Neutrophil (primary cell): ENCODE measurements around the gene FEV.

ENCODE experiments used
- H3K27ac ChIP-seq: fragments of 200-600 bp; sonication (generic); 2 replicates; pipeline ENCODE4 v1.5.1; 2016; ENCODE audit warnings: mild to moderate bottlenecking, moderate library complexity
- H3K27me3 ChIP-seq: fragments of 200-600 bp; sonication (generic); 2 replicates; pipeline ENCODE4 v1.6.0; 2016; ENCODE audit warnings: mild to moderate bottlenecking
- H3K36me3 ChIP-seq: fragments of 200-600 bp; sonication (generic); 2 replicates; pipeline ENCODE4 v1.5.1; 2017
- H3K4me1 ChIP-seq, 2 experiments: fragments of 200-600 bp in 1 of 2; sonication (generic) in 1 of 2; 1 replicate in 1 of 2; 2 replicates in 1 of 2; pipeline versions ENCODE4 v1.5.1 to v1.6.1; 2013 to 2016; ENCODE audit warnings: low read depth in 1 of 2, low read length in 1 of 2, mild to moderate bottlenecking in 1 of 2, moderate library complexity in 1 of 2; ENCODE audit not compliant: control insufficient read depth in 1 of 2, insufficient read depth in 1 of 2
- H3K4me3 ChIP-seq, 2 experiments: fragments of 200-600 bp in 1 of 2; sonication (generic) in 1 of 2; 1 replicate in 1 of 2; 2 replicates in 1 of 2; pipeline ENCODE4 v1.5.1; 2013 to 2016; ENCODE audit warnings: low read depth in 1 of 2, low read length in 1 of 2, mild to moderate bottlenecking in 1 of 2, moderate library complexity in 1 of 2
- H3K9me3 ChIP-seq: fragments of 200-600 bp; sonication (generic); 2 replicates; pipeline ENCODE4 v1.5.1; 2016
- CTCF ChIP-seq: fragments of 200-600 bp; sonication (generic); IDR thresholded peaks from 2 replicates; pipeline ENCODE4 v1.5.1; 2016; ENCODE audit warnings: antibody characterized with exemption

The FEV gene

GRCh38 chr2:218961229-218961628 lies 23.8 kb downstream of the FEV start:
- Histone ChIP-seq H3K27me3 (peaks cover 98% of the 10 kb centered on the region), H3K4me3 (no peak overlapping the region), H3K27ac (no peak overlapping the region), H3K36me3 (no peaks in the 10 kb centered on the region), H3K4me1 (peaks cover 0 to 4% of the 10 kb centered on the region in 2 experiments), H3K9me3 (no peaks in the 10 kb centered on the region)
- no peak for TF ChIP-seq CTCF

- H3K27ac ChIP-seq = no peak overlapping the region
- H3K27me3 ChIP-seq = peaks cover 100% of the 10 kb centered on the region
- H3K9me3 ChIP-seq = no peaks in the 10 kb centered on the region
- H3K4me1 ChIP-seq = peaks cover 0 to 4% of the 10 kb centered on the region in 2 experiments
- no peak overlapping the region for H3K4me3 ChIP-seq
- no peaks in the 10 kb centered on the region for H3K36me3 ChIP-seq
- no peak for TF ChIP-seq CTCF
Observed at GRCh38 chr2:218960309-218961165, 24.4 kb downstream of the FEV start.

GRCh38 chr2:218959761-218960308 lies 25.1 kb downstream of the FEV start:
- no peak for TF ChIP-seq CTCF
- Histone ChIP-seq H3K27ac (no peak overlapping the region), H3K27me3 (peaks cover 100% of the 10 kb centered on the region), H3K36me3 (no peaks in the 10 kb centered on the region), H3K9me3 (no peaks in the 10 kb centered on the region), H3K4me3 (no peak overlapping the region), H3K4me1 (peaks cover 0 to 4% of the 10 kb centered on the region in 2 experiments)

- no peaks in the 10 kb centered on the region for H3K36me3 ChIP-seq
- H3K27ac ChIP-seq = no peak within 1 kb of the TSS
- no peaks in the 10 kb centered on the region for H3K9me3 ChIP-seq
- H3K27me3 ChIP-seq = peaks cover 100% of the 10 kb centered on the region
- peaks cover 0 to 4% of the 10 kb centered on the region in 2 experiments for H3K4me1 ChIP-seq
- TF ChIP-seq CTCF = no peak
- no peak within 1 kb of the TSS for H3K4me3 ChIP-seq
Observed at GRCh38 chr2:218959141-218959731, 25.7 kb downstream of the FEV start, which contains the start of gene CDK5R2. CDK5R2 (plus strand) TSS chr2:218959666; CDS start chr2:218959821, 155 bp downstream.

GRCh38 chr2:218958276-218958675 lies 26.7 kb downstream of the FEV start:
- H3K4me3 ChIP-seq = no peak overlapping the region
- no peaks in the 10 kb centered on the region for H3K9me3 ChIP-seq
- no peak overlapping the region for H3K27ac ChIP-seq
- H3K36me3 ChIP-seq = no peaks in the 10 kb centered on the region
- no peak for TF ChIP-seq CTCF
- H3K4me1 ChIP-seq = peaks cover 0 to 4% of the 10 kb centered on the region in 2 experiments
- H3K27me3 ChIP-seq = peaks cover 98% of the 10 kb centered on the region
